ENCODE data around the gene ZNF672. TPM values are rescaled to one million over a fixed set of nuclear protein-coding genes. Genes with fewer than 3 reads are reported as not detected.

ZNF672 gene
- total RNA-seq, 1 experiment from 2014 or later: 35.8 TPM

DNA sequence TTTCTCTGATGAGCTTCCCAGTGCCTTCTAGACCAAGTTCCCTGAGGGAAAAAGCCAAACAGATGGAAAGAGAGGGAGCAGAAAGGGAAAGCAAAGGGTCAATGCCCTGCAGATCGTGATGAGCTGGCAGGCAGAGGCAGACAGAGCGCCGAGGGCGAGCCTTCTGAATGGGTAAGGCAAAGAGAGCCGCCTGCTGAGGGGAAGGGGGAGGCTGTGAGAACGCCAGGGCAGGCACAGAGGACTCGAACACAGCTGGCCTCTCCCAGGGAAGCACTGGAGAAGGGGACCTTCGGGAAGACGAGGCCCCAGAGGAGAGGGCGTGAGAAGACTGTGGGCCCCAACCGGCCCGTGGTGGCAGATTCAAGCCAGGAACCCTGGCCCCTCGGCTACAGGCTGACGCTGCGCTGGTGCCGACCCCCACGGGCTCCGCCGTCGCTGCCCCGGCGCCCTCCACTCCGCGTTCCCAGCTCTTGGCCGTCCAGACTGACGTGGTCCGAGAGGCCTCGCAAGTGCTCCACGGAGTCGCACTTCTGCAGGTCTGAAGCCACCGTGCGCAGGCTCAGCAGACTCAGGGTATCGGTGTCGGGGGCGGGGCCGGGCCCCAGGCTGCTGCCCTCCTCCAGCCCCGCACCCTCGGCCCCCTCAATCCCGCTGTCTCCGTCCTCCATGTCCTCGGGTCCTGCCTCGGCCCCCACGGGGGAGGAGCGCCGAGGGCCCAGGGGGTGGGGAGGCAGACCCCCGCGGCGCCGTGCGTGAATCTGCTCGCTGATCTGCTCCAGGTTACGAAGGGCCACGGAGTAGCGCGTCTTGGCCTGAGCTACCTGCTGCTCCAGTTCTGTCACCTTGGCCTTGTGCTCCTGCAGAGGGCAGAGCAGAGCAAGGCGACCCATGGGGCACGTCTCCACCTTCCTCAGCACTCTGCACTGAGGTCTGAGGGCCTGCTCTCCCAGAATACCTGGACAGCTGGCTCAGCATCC, 26.2 kb upstream of the ZNF672 start:
- H3K27ac Mint-ChIP-seq (ENCODE audit: low read depth, unreplicated experiment): peak overlapping the region; percentile 61

DNA sequence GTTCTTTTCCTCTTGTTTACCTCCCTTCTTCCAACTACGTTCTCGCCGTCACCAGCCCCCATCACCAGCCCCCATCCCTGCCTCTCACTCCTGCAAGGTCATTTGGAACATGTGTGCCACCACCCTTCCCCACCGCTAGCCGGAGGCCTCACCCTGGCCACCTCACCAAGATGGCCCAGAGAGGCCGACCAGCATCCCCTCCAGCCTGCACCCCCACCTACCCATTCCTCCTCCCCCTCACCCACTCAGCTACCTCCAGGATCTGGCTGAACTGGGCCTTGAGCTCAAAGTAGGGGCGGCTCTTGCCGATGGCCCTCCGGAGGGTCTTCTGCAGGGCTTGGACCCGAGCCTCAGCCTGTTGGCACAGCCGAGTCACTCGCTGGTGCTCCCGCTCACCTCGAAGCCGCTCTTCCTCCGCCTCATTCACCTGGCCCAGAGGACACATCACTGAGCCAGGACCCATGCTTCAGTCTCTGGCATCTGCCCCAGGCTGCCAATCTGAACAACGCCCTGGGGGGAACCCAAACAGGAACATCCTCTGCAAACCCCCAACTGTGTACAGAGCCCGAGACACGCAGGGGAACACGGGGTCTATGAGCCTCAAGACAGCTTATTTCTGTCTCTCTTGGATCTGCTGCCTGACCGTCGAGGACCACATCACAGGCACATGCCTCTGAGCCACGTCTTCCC, 25.1 kb upstream of the ZNF672 start:
- Mint-ChIP-seq H3K4me3 (ENCODE audit: unreplicated experiment) (no peak overlapping the region), H3K4me1 (ENCODE audit: insufficient read depth, unreplicated experiment) (peaks cover 28% of the 10 kb centered on the region), H3K36me3 (ENCODE audit: insufficient read depth, unreplicated experiment) (peaks cover 61% of the 10 kb centered on the region), H3K9me3 (ENCODE audit: unreplicated experiment) (no peaks in the 10 kb centered on the region), H3K27me3 (ENCODE audit: insufficient read depth, unreplicated experiment) (no peaks in the 10 kb centered on the region), H3K27ac (ENCODE audit: low read depth, unreplicated experiment) (no peak overlapping the region)
- TF ChIP-seq, protein P1, sequence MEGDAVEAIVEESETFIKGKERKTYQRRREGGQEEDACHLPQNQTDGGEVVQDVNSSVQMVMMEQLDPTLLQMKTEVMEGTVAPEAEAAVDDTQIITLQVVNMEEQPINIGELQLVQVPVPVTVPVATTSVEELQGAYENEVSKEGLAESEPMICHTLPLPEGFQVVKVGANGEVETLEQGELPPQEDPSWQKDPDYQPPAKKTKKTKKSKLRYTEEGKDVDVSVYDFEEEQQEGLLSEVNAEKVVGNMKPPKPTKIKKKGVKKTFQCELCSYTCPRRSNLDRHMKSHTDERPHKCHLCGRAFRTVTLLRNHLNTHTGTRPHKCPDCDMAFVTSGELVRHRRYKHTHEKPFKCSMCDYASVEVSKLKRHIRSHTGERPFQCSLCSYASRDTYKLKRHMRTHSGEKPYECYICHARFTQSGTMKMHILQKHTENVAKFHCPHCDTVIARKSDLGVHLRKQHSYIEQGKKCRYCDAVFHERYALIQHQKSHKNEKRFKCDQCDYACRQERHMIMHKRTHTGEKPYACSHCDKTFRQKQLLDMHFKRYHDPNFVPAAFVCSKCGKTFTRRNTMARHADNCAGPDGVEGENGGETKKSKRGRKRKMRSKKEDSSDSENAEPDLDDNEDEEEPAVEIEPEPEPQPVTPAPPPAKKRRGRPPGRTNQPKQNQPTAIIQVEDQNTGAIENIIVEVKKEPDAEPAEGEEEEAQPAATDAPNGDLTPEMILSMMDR (IDR thresholded peaks at IDR 0.05; ENCODE audit: unreplicated experiment): no peak
- CTCF ChIA-PET: interaction anchor here (0.5 to 9.7 kb wide), 8 partner anchors 8 to 194 kb away, joined by 3 to 155 read pairs (median 4); partner anchors contain the start of gene OR14I1
- intact Hi-C loops (cut with micrococcal nuclease): no loop called here
- POLR2A ChIA-PET: interaction anchor here (0.5 to 2.7 kb wide), 4 partner anchors 8 to 118 kb away, joined by 3 to 16 read pairs (median 6); partner anchors contain the start of gene SH3BP5L
- no TSS peak for BruUV-seq (replicated peaks)
- no peak for DNase-seq (ENCODE audit: unreplicated experiment)

More for the DNA sequence above, 26.2 kb upstream of the ZNF672 start:
- intact Hi-C loops (cut with micrococcal nuclease): no loop called here
- Mint-ChIP-seq H3K9me3 (ENCODE audit: unreplicated experiment) (no peaks in the 10 kb centered on the region), H3K4me1 (ENCODE audit: insufficient read depth, unreplicated experiment) (peaks cover 24% of the 10 kb centered on the region), H3K36me3 (ENCODE audit: insufficient read depth, unreplicated experiment) (peaks cover 50% of the 10 kb centered on the region), H3K4me3 (ENCODE audit: unreplicated experiment) (no peak overlapping the region), H3K27me3 (ENCODE audit: insufficient read depth, unreplicated experiment) (no peaks in the 10 kb centered on the region)
- ChIA-PET CTCF (interaction anchor here (0.6 to 9.7 kb wide), 7 partner anchors 9 to 585 kb away, joined by 3 to 155 read pairs (median 4); partner anchors contain the start of gene OR14I1), POLR2A (interaction anchor here (0.5 to 2.7 kb wide), 5 partner anchors 9 to 117 kb away, joined by 3 to 16 read pairs (median 5); partner anchors contain the start of gene SH3BP5L)
- TF ChIP-seq, protein P1 (IDR thresholded peaks at IDR 0.05; ENCODE audit: unreplicated experiment): no peak
- BruUV-seq (replicated peaks): no TSS peak
- no peak for DNase-seq (ENCODE audit: unreplicated experiment)

DNA sequence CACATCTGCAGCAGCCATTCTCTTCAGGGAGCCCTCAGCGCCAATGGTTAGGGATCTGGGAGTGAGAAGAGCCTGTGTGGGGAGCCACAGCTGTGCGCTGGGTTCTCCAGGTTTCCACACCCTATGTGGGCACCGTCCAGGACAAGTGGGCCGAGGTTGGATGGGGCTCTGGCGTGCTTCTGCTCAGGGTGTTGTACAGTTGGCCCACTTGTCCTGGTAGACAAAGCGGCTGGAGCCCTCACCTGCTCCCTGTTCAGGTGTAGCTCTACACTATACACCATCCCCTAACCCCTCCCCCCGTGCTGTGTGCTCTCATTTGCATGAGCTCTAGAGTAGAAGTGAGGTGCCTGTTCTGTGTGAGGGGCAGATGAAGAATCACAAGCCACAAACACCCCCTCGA, 24.5 kb upstream of the ZNF672 start:
- no peak overlapping the region for H3K27ac Mint-ChIP-seq (ENCODE audit: low read depth, unreplicated experiment)
- H3K4me1 Mint-ChIP-seq (ENCODE audit: insufficient read depth, unreplicated experiment): peaks cover 29% of the 10 kb centered on the region
- ChIA-PET CTCF (interaction anchor here (0.5 to 1.5 kb wide), 6 partner anchors 9 to 192 kb away, joined by 3 to 5 read pairs (median 4); no protein-coding TSS in a partner anchor), POLR2A (interaction anchor here (0.7 kb wide), 1 partner anchor 662 kb away, joined by 3 read pairs; no protein-coding TSS in a partner anchor)
- H3K4me3 Mint-ChIP-seq (ENCODE audit: unreplicated experiment): no peak overlapping the region
- intact Hi-C loops (cut with micrococcal nuclease): no loop called here
- peaks cover 62% of the 10 kb centered on the region for H3K36me3 Mint-ChIP-seq (ENCODE audit: insufficient read depth, unreplicated experiment)
- H3K9me3 Mint-ChIP-seq (ENCODE audit: unreplicated experiment): no peaks in the 10 kb centered on the region
- DNase-seq (ENCODE audit: unreplicated experiment): no peak
- TF ChIP-seq, protein P1 (IDR thresholded peaks at IDR 0.05; ENCODE audit: unreplicated experiment): no peak
- BruUV-seq (replicated peaks): no TSS peak
- no peaks in the 10 kb centered on the region for H3K27me3 Mint-ChIP-seq (ENCODE audit: insufficient read depth, unreplicated experiment)

All from MCF 10A (cell line).